ENCODE measurements around the gene EXD3. TPM values are rescaled to one million over a fixed set of nuclear protein-coding genes. Genes with fewer than 3 reads are reported as not detected.

Gene EXD3
- total RNA-seq, 1 experiment from 2014 or later = 15.3 TPM

DNA sequence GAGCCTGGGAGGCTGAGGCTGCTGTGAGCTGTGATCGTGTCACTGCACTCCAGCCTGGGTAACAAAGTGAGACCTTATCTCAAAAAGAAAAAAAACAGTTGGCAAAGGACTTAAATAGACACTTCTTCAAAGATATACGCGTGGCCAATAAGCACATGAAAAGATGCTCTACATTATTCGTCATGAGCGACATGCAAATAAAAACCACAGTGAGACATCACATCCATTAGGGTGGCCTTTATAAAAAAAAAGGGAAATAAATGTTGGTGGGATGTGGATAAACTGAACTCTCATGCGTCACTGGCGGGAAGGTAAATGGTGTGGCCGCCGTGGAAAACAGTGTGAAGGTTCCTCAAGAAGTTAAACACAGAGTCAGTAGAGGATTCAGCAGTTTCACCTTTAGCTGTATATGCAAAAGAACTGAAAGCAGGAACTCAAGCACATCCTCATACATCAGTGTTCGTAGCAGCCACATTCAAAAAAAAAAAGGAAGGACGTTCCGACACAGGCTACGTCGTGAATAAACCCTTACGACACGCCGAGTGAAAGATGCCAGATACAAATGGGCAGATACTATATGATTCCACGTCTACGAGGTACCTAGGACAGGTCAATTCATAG, 96.4 kb downstream of the EXD3 start:
- peak overlapping the region in 1 of 2 experiments; percentile 15; a peak in 1 of 5 replicates for H3K4me3 Mint-ChIP-seq
- H2BK120ac ChIP-seq (ENCODE audit: low read depth, low read length, poor library complexity, severe bottlenecking) = no peak overlapping the region

More for the DNA sequence above, 96.4 kb downstream of the EXD3 start:
- WGBS (ENCODE audit: extremely low coverage, insufficient read length, low lambda C conversion rate) = no CpG with 5 or more reads among the region's 19 CpGs
- Mint-ChIP-seq H3K9me3 (peaks cover 6 to 33% of the 10 kb centered on the region in 2 experiments), H3K27ac (no peak overlapping the region), H3K36me3 (ENCODE audit: insufficient read depth in 1 of 3, low read depth in 3 of 3) (peaks cover 1 to 4% (median 2%) of the 10 kb centered on the region in 3 experiments; a peak in 3 of 7 replicates), H3K4me1 (no peaks in the 10 kb centered on the region), H3K27me3 (ENCODE audit: low read depth) (peaks cover 15% of the 10 kb centered on the region)
- Histone ChIP-seq H2BK20ac (ENCODE audit: low read depth, low read length, poor library complexity, severe bottlenecking) (no peak overlapping the region), H4K8ac (replicated peaks; ENCODE audit: insufficient read length, low read depth, low read length) (no peak overlapping the region), H2BK5ac (ENCODE audit: insufficient read length, low read length) (no peak overlapping the region), H4K91ac (ENCODE audit: insufficient read length, low read depth, low read length) (no peak overlapping the region), H3K56ac (ENCODE audit: insufficient read length, low read depth, low read length) (no peak overlapping the region), H2BK12ac (ENCODE audit: insufficient read length, low read depth, low read length) (no peak overlapping the region), H3K14ac (ENCODE audit: insufficient read depth, low read length) (no peak overlapping the region), H2AFZ (ENCODE audit: low read length) (no peak overlapping the region), H3K79me1 (ENCODE audit: insufficient read depth, low read depth, low read length, poor library complexity, severe bottlenecking) (no peaks in the 10 kb centered on the region), H3K4ac (ENCODE audit: low read depth, low read length) (no peak overlapping the region), H3K27ac (ENCODE audit: insufficient read length, low read depth, low read length) (no peak overlapping the region), H3K23me2 (ENCODE audit: insufficient read length, low read depth, low read length, poor library complexity, severe bottlenecking) (no peaks in the 10 kb centered on the region), H3K23ac (ENCODE audit: insufficient read length, low read depth, low read length) (no peak overlapping the region), H4K20me1 (ENCODE audit: control insufficient read depth, insufficient read depth, insufficient read length) (no peaks in the 10 kb centered on the region), H2AK5ac (ENCODE audit: insufficient read length, low read length) (no peak overlapping the region), H3K9ac (ENCODE audit: extremely low read depth, insufficient read length, low read length) (no peak overlapping the region), H4K5ac (ENCODE audit: insufficient read length, low read depth, low read length) (no peak overlapping the region), H3K9me3 (ENCODE audit: control insufficient read depth, low read depth, low read length) (no peaks in the 10 kb centered on the region), H3T11ph (ENCODE audit: low read length) (no peak overlapping the region), H2BK15ac (ENCODE audit: low read depth, low read length) (no peak overlapping the region), H3K4me2 (ENCODE audit: insufficient read depth, insufficient read length, low read length) (no peak overlapping the region), H3K79me2 (ENCODE audit: insufficient read depth, low read length) (no peaks in the 10 kb centered on the region), H3K18ac (ENCODE audit: insufficient read length, low read depth, low read length) (no peak overlapping the region), H3K27me3 (ENCODE audit: insufficient read depth, low read length) (no peaks in the 10 kb centered on the region), H3K4me1 (ENCODE audit: insufficient read depth, low read length) (no peaks in the 10 kb centered on the region)
- TF ChIP-seq, protein P1, sequence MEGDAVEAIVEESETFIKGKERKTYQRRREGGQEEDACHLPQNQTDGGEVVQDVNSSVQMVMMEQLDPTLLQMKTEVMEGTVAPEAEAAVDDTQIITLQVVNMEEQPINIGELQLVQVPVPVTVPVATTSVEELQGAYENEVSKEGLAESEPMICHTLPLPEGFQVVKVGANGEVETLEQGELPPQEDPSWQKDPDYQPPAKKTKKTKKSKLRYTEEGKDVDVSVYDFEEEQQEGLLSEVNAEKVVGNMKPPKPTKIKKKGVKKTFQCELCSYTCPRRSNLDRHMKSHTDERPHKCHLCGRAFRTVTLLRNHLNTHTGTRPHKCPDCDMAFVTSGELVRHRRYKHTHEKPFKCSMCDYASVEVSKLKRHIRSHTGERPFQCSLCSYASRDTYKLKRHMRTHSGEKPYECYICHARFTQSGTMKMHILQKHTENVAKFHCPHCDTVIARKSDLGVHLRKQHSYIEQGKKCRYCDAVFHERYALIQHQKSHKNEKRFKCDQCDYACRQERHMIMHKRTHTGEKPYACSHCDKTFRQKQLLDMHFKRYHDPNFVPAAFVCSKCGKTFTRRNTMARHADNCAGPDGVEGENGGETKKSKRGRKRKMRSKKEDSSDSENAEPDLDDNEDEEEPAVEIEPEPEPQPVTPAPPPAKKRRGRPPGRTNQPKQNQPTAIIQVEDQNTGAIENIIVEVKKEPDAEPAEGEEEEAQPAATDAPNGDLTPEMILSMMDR (conservative IDR thresholded peaks at IDR 0.05) = no peak
- no peak for DNase-seq
